Lung (tissue), 12 donors: ENCODE measurements around the gene WDR3. TPM values are rescaled to one million over a fixed set of nuclear protein-coding genes. Genes with fewer than 3 reads are reported as not detected.

Source experiments
- ATAC-seq: fragments of 200-7000 bp; cut with Tn5 transposase; one replicate; pipeline ENCODE4 v1.9.1; 2020; ENCODE audit warnings: moderate number of reproducible peaks; ENCODE audit not compliant: insufficient read depth, low FRiP score
- DNase-seq, 3 donors: peaks; one replicate each; pipeline ENCODE4 v3.0.0-alpha.2; 2013 to 2017
- H3K27ac ChIP-seq, 2 donors: one replicate each; pipeline ENCODE4 v1.5.1; 2013; ENCODE audit warnings: mild to moderate bottlenecking in 2 of 2, moderate library complexity in 2 of 2, control low read depth in 1 of 2, inconsistent platforms in 1 of 2, low read depth in 1 of 2, low read length in 1 of 2
- H3K27me3 ChIP-seq, 3 donors: one replicate each; pipeline ENCODE4 v1.5.1; 2013; ENCODE audit warnings: low read length in 2 of 3; ENCODE audit not compliant: control insufficient read depth in 3 of 3, insufficient read depth in 3 of 3
- H3K36me3 ChIP-seq, 4 donors: one replicate each; pipeline ENCODE4 v1.5.1; 2013; ENCODE audit warnings: low read length in 4 of 4, mild to moderate bottlenecking in 1 of 4, moderate library complexity in 1 of 4; ENCODE audit not compliant: control insufficient read depth in 4 of 4, insufficient read depth in 4 of 4
- H3K4me1 ChIP-seq, 5 donors: one replicate each; pipeline ENCODE4 v1.5.1; 2013; ENCODE audit warnings: low read length in 5 of 5, mild to moderate bottlenecking in 2 of 5, moderate library complexity in 1 of 5; ENCODE audit not compliant: control insufficient read depth in 5 of 5, insufficient read depth in 5 of 5
- H3K4me3 ChIP-seq: one replicate; pipeline ENCODE4 v1.5.1; 2013; ENCODE audit warnings: mild to moderate bottlenecking, control low read depth, moderate library complexity
- H3K9ac ChIP-seq, 2 donors: one replicate each; pipeline ENCODE4 v1.5.1; 2013; ENCODE audit warnings: low read length in 2 of 2, control low read depth in 1 of 2; ENCODE audit not compliant: insufficient read depth in 1 of 2
- H3K9me3 ChIP-seq, 4 donors: one replicate each; pipeline ENCODE4 v1.5.1; 2013; ENCODE audit warnings: low read length in 3 of 4, mild to moderate bottlenecking in 1 of 4, moderate library complexity in 1 of 4; ENCODE audit not compliant: control insufficient read depth in 4 of 4, insufficient read depth in 3 of 4
- CTCF ChIP-seq: IDR thresholded peaks from 2 replicates; pipeline ENCODE4 v1.5.1; 2012; ENCODE audit warnings: mild to moderate bottlenecking; ENCODE audit errors: control extremely low read depth, extremely low read depth
- WGBS, 2 donors: extraction: QIAGEN DNeasy Blood & Tissue Kit; methylation state at CpG; one replicate each; pipeline ENCODE4 v1.1.7; 2013; 5-methylcytosine and 5-hydroxymethylcytosine counted together
- polyA plus RNA-seq, 2 donors: library from polyadenylated mRNA; stranded (reverse); fragments of 200-250 nt; gene quantifications; one replicate each; pipeline ENCODE4 v1.2.1, GENCODE V29; 2013
- total RNA-seq, 2 donors: library from RNA; depleted of rRNA in 1 of 2; stranded (reverse); fragments of >200 nt in 1 of 2; gene quantifications; one replicate each; pipeline ENCODE4 v1.2.1, GENCODE V29; 2014 to 2021
- donor health status: control.
- donor health status: control.
- donor health status: Bipolar disorder and iron deficiency.
- donor health status: healthy.
- donor health status: DM: yes; HTN: yes; CAD: no.

The WDR3 gene
- total and polyA plus RNA-seq, 4 donors = 2.8 to 19.8 (median 17.5) TPM

- Histone ChIP-seq H3K27ac (no peak overlapping the region), H3K9ac (no peak overlapping the region), H3K27me3 (no peaks in the 10 kb centered on the region), H3K9me3 (no peaks in the 10 kb centered on the region), H3K4me3 (no peak overlapping the region), H3K4me1 (no peaks in the 10 kb centered on the region), H3K36me3 (no peaks in the 10 kb centered on the region)
- DNase-seq = no peak
- no peak for ATAC-seq
- 95% methylated on average over 6 of the region's 6 CpGs for WGBS, 2 donors
- no peak for TF ChIP-seq CTCF
Observed at GRCh38 chr1:118012515-118013124, 83.1 kb downstream of the WDR3 start.

GRCh38 chr1:118013336-118013735 lies 83.8 kb downstream of the WDR3 start:
- Histone ChIP-seq H3K9me3 (no peaks in the 10 kb centered on the region), H3K9ac (no peak overlapping the region), H3K27ac (no peak overlapping the region), H3K36me3 (no peaks in the 10 kb centered on the region), H3K4me1 (no peaks in the 10 kb centered on the region), H3K27me3 (no peaks in the 10 kb centered on the region), H3K4me3 (no peak overlapping the region)
- no peak for TF ChIP-seq CTCF
- DNase-seq (no peak), ATAC-seq (no peak)
- WGBS, 2 donors = 90 to 94% methylated on average over 6 of the region's 6 CpGs

DNA sequence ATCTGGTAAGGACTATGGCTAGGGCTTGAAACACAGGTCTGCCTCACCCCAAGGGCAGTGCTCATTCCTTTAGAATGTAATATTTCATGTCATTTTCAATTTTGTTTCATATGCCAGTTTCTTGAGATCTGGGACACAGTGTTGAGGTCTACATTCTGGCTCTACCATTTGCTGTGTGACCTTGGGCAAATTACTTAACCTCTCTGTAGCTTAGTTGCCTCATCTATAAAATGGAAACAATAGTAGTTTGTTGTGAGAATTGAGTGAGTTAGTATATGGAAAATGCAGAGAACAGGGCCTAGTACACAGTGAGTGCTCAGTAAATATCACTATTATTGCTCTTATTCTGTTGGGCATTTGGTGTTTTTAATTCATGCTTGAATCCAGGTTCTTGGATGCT lies 84.4 kb downstream of the WDR3 start:
- no peak overlapping the region for H3K9ac ChIP-seq
- ATAC-seq = no peak
- H3K27ac ChIP-seq = no peak overlapping the region
- H3K36me3 ChIP-seq = no peaks in the 10 kb centered on the region
- H3K4me1 ChIP-seq = no peaks in the 10 kb centered on the region
- no peak for TF ChIP-seq CTCF
- H3K27me3 ChIP-seq = no peaks in the 10 kb centered on the region
- H3K9me3 ChIP-seq = no peaks in the 10 kb centered on the region
- no peak overlapping the region for H3K4me3 ChIP-seq
- no peak for DNase-seq

Other genes starting within 250 kb of the WDR3 start
- 10 to 100 TPM; 27.0 to 52.2 TPM for gene GDAP2, start 118 bp upstream of the WDR3 start, total RNA-seq
- 1 to 10 TPM; 5.1 to 7.4 TPM for gene GDAP2, start 118 bp upstream of the WDR3 start, polyA plus RNA-seq